Small intestine (tissue), 7 donors: ENCODE results near the gene GMDS. TPM values are rescaled to one million over a fixed set of nuclear protein-coding genes. Genes with fewer than 3 reads are reported as not detected.
A peak's percentile ranks its signal among the peaks of the same experiment; 100 is the strongest.

Experiments
- DNase-seq, 2 donors: peaks; one replicate each; pipeline versions ENCODE4 v3.0.0 to v3.0.0-alpha.2; 2013
- FAIRE-seq: peaks from 2 replicates; lab custom pipeline; 2012; peaks lifted over from hg19 to GRCh38; lab: Jason Lieb, UNC
- H3K27ac ChIP-seq, 3 donors: one replicate each; pipeline ENCODE4 v1.5.1; 2013; ENCODE audit warnings: low read length in 2 of 3, mild to moderate bottlenecking in 2 of 3, control low read depth in 1 of 3, inconsistent platforms in 1 of 3, low read depth in 1 of 3, moderate library complexity in 1 of 3
- H3K27me3 ChIP-seq, 3 donors: one replicate each; pipeline ENCODE4 v1.6.1; 2013; ENCODE audit warnings: low read length in 3 of 3, inconsistent platforms in 1 of 3; ENCODE audit not compliant: control insufficient read depth in 3 of 3, insufficient read depth in 3 of 3
- H3K36me3 ChIP-seq, 3 donors: one replicate each; pipeline ENCODE4 v1.6.1; 2013; ENCODE audit warnings: low read length in 3 of 3, inconsistent platforms in 1 of 3, low read depth in 1 of 3, mild to moderate bottlenecking in 1 of 3, moderate library complexity in 1 of 3; ENCODE audit not compliant: control insufficient read depth in 3 of 3, insufficient read depth in 2 of 3
- H3K4me1 ChIP-seq, 3 donors: one replicate each; pipeline ENCODE4 v1.6.1; 2013; ENCODE audit warnings: low read length in 2 of 3, inconsistent platforms in 1 of 3, low read depth in 1 of 3, mild to moderate bottlenecking in 1 of 3, moderate library complexity in 1 of 3; ENCODE audit not compliant: control insufficient read depth in 3 of 3, insufficient read depth in 2 of 3
- H3K4me3 ChIP-seq, 3 donors: one replicate each; pipeline ENCODE4 v1.5.1; 2013; ENCODE audit warnings: low read length in 3 of 3, control low read depth in 1 of 3, inconsistent platforms in 1 of 3, low read depth in 1 of 3, mild to moderate bottlenecking in 1 of 3, moderate library complexity in 1 of 3
- H3K9me3 ChIP-seq, 2 donors: one replicate each; pipeline ENCODE4 v1.6.1; 2013; ENCODE audit warnings: low read depth in 1 of 2, low read length in 1 of 2; ENCODE audit not compliant: control insufficient read depth in 2 of 2, insufficient read depth in 1 of 2
- WGBS, 3 donors: extraction: QIAGEN DNeasy Blood & Tissue Kit; methylation state at CpG; one replicate each; pipeline ENCODE4 v1.1.7; 2013; 5-methylcytosine and 5-hydroxymethylcytosine counted together
- polyA plus RNA-seq, 4 donors: library from polyadenylated mRNA; stranded (reverse) in 3 of 4; unstranded in 1 of 4; fragments of 200-250 nt in 3 of 4; fragments of 120-200 nt in 1 of 4; gene quantifications; one replicate each; pipeline versions ENCODE4 v1.2.1 to v1.2.3, GENCODE V29; 2013
- donor health status: healthy with polysubstance abuse.
- donor health status: control.
- donor health status: control.
- donor health status: Bipolar disorder and iron deficiency.
- donor health status: healthy.

The GMDS gene
- polyA plus RNA-seq, 4 donors = 64.5 to 243 (median 200) TPM

DNA sequence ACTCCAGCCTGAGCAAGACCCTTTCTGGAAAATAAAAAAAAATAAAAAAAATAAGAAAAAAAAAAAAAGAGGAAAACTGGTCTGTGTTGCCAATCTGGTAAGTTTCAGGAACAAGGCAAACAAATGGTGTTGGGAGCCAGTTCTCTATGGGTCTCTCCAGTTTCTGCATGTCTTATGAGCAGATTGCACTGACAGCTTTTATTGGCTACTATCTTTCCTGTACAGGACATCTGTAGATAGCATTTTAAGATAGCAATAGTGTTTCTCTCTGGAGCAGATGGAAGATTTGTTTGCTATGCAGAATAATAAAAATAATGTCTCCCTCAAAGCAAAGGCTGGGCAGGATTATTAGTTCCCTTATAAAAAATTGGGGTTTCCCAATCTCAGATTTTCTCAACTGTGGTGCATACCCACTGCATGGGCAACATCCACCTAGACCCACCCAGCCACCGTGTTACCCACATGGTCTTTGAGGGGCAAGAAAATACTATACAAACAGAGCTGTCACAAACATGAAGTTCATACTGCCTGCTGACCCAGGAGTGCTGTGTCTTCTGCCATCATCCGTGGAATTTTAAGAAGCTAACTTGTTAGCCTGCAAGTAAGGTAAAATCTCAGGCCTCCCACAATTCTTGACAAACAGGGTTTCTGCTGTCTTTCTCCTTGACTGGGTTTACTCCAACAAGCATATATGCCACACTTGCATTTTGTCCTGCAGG, 9.5 kb downstream of the GMDS start:
- Histone ChIP-seq H3K27ac (no peak overlapping the region), H3K4me3 (no peak overlapping the region), H3K27me3 (no peaks in the 10 kb centered on the region), H3K4me1 (peaks cover 4 to 10% (median 8%) of the 10 kb centered on the region in 3 donors), H3K36me3 (peaks cover 0 to 6% (median 0%) of the 10 kb centered on the region in 3 donors), H3K9me3 (no peaks in the 10 kb centered on the region)
- 83 to 93% (median 88%) methylated on average over 2 of the region's 2 CpGs for WGBS, 3 donors
- no peak for DNase-seq
- FAIRE-seq = no peak

DNA sequence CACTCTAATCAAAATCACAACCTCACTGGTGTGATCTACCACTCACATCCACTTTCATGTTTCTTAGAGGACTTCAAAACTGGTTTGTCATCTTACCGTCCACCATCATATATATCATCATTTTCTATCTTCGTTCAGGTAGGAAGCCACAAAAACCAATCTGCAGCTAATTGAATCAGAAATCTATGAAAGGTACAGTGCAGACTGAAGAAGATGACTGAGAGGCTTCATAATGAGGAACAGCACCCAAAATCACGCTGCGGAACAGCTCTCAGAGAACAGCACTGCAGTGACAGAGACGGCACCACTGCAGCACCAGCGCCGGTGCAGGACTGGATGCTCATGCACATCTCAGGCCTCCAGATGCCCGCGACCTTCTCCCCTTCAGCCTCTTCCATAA, 13.0 kb downstream of the GMDS start:
- peaks cover 0 to 6% (median 3%) of the 10 kb centered on the region in 3 donors for H3K36me3 ChIP-seq
- no peak for DNase-seq
- H3K4me3 ChIP-seq = no peak overlapping the region
- FAIRE-seq = no peak
- WGBS, 3 donors = 83 to 91% (median 88%) methylated on average over 9 of the region's 9 CpGs
- peaks cover 0 to 12% (median 0%) of the 10 kb centered on the region in 3 donors for H3K4me1 ChIP-seq
- H3K9me3 ChIP-seq = no peaks in the 10 kb centered on the region
- H3K27me3 ChIP-seq = no peaks in the 10 kb centered on the region
- H3K27ac ChIP-seq = no peak overlapping the region

DNA sequence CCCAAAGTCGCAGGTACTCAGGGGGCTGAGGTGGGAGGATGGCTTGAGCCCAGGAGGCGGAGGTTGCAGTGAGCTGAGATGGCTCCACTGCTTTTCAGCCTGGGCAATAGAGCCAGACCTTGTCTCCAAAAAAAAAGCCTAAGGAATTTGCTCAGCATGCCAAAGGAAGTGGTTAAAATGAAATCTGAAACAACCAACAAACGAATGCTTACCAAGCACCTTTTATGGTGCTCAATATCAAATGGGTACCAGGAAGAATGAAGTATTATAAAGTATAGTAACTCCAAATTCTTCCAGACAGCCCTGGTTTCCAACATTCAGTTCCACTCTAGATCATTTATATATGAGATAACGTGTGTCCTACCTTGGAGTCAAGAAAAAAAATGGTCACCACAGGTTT, 14.0 kb downstream of the GMDS start:
- DNase-seq = no peak
- WGBS, 3 donors = 66 to 72% (median 68%) methylated on average over 4 of the region's 4 CpGs
- peaks cover 0 to 12% (median 4%) of the 10 kb centered on the region in 3 donors for H3K4me1 ChIP-seq
- no peaks in the 10 kb centered on the region for H3K27me3 ChIP-seq
- peaks cover 0 to 6% (median 3%) of the 10 kb centered on the region in 3 donors for H3K36me3 ChIP-seq
- no peak for FAIRE-seq
- peak overlapping the region in 1 of 3 donors; percentile 69 for H3K27ac ChIP-seq
- H3K4me3 ChIP-seq = no peak overlapping the region
- no peaks in the 10 kb centered on the region for H3K9me3 ChIP-seq

DNA sequence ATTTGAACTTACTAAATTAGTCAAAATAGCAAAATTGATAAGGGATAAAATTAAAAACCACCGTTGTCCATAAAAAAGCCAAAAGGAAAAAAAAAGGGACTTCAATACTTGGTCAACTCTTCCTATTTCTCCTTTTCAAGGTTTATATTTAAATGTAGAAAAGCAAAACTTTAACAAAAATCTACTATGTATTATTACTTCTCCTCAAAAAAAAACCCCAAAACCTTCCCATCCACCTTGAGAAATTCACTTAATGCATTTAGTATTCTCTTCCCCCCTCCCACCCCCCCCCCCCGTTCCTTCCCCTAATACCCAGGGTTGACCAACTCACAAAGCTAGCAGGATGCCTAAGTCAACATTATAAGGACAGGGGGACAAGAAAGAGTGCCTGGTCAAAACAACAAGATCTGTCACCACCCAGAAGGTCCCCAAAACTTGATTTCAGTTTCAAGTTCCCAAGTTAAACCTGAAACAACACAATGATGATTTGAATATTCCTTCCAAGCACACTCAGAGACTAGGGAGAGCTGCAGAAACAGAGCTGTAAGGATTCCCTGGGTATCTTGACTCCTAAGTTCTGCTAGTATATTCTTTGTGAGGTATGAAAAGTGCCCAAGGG, 14.6 kb downstream of the GMDS start:
- H3K9me3 ChIP-seq = no peaks in the 10 kb centered on the region
- no peaks in the 10 kb centered on the region for H3K27me3 ChIP-seq
- FAIRE-seq (no peak), DNase-seq (no peak)
- H3K4me3 ChIP-seq = no peak overlapping the region
- H3K27ac ChIP-seq = peak overlapping the region in 1 of 3 donors; percentile 69
- H3K36me3 ChIP-seq = peaks cover 0 to 3% (median 2%) of the 10 kb centered on the region in 3 donors
- peaks cover 0 to 12% (median 9%) of the 10 kb centered on the region in 3 donors for H3K4me1 ChIP-seq
- 50 to 84% (median 73%) methylated on average over 2 of the region's 2 CpGs for WGBS, 3 donors

DNA sequence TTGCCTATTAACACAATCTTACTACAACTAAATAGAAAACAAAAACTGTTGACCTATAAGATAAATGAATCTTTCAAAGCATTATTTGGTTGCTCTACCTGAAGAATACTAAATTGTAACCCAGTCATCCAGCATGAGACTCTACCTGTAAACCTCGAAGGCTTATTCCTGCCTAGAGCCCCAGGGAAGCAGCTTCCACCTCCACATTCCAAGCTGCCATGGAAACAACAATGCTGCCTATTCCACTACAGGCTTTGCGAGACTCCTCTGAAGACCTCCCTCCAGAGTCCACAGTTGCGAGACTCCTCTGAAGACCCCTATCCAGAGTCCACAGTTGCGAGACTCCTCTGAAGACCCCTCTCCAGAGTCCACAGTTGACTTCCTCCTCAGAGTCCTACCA, 15.7 kb downstream of the GMDS start:
- FAIRE-seq (no peak), DNase-seq (no peak)
- WGBS, 3 donors = 95 to 100% (median 96%) methylated on average over 4 of the region's 4 CpGs
- Histone ChIP-seq H3K4me3 (no peak overlapping the region), H3K4me1 (peaks cover 0 to 17% (median 13%) of the 10 kb centered on the region in 3 donors), H3K9me3 (no peaks in the 10 kb centered on the region), H3K27ac (no peak overlapping the region), H3K36me3 (peaks cover 0 to 3% (median 2%) of the 10 kb centered on the region in 3 donors), H3K27me3 (no peaks in the 10 kb centered on the region)

DNA sequence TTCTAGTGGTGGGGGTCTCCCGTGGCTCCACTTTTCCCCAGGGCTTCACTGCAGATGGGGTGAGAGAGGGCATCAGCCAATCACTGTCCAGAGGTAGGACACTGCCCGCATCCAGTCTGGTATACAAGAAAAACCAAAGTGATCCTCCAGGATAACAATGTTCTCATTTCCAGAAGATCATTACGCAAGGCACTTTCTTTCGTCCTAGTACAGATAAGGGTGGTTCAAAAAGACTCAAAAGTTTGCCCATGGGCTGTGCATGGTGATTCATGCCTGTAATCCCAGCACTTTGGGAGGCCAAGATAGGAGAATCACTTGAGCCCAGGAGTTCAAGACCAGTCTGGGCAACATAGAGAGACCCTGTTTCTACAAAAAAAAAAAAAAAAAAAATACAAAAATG, 16.4 kb downstream of the GMDS start:
- 76 to 88% (median 84%) methylated on average over 4 of the region's 4 CpGs for WGBS, 3 donors
- Histone ChIP-seq H3K27me3 (no peaks in the 10 kb centered on the region), H3K36me3 (peaks cover 0 to 3% (median 2%) of the 10 kb centered on the region in 3 donors), H3K9me3 (no peaks in the 10 kb centered on the region), H3K4me1 (peaks cover 0 to 19% (median 14%) of the 10 kb centered on the region in 3 donors), H3K4me3 (no peak overlapping the region), H3K27ac (no peak overlapping the region)
- no peak for DNase-seq
- FAIRE-seq = no peak

DNA sequence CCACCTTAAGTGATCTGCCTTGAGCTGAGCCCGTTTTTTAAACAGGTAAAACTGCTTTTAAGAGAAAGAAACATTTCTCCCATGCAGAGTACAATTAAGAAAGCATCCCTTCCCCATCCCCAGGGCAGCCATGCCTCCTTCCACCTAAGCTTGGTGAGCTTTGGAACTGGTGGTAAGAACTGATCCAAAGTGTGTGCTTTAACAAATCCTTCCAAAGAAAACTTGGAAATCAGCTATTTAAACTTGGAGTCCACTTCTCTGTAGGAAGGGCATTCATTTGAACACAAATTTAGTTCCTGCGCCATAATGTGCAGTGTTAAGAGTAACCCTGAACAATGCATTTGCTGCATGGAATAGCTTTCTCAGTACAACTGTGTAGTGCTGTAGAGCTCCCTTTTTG, 17.0 kb downstream of the GMDS start:
- FAIRE-seq (no peak), DNase-seq (no peak)
- WGBS, 3 donors = 79 to 92% (median 84%) methylated on average over 2 of the region's 2 CpGs
- Histone ChIP-seq H3K36me3 (peaks cover 0 to 3% (median 0%) of the 10 kb centered on the region in 3 donors), H3K4me3 (no peak overlapping the region), H3K9me3 (no peaks in the 10 kb centered on the region), H3K27ac (no peak overlapping the region), H3K4me1 (peaks cover 3 to 19% (median 14%) of the 10 kb centered on the region in 3 donors), H3K27me3 (no peaks in the 10 kb centered on the region)

DNA sequence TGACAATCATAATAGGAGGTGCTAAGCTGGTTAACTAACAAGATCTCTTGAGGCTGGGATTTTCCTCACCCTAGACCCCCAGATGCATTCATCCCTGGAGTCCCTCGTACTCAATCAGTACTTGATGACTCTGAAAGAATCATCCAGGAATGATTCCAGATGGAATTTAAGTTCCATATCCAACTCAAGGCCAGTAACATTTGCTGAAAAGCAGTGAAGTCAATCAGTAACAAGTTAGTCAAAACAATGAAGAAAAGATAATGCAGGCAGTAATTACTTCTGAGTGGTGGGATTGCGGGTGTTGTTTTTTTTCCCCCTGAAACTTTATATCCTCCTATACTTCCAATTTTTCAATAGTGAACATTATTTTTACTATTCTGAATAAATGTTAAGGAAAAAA, 18.6 kb downstream of the GMDS start:
- FAIRE-seq (no peak), DNase-seq (no peak)
- Histone ChIP-seq H3K27ac (no peak overlapping the region), H3K9me3 (no peaks in the 10 kb centered on the region), H3K4me1 (peaks cover 5 to 27% (median 16%) of the 10 kb centered on the region in 3 donors), H3K4me3 (no peak overlapping the region), H3K36me3 (peaks cover 0 to 3% (median 0%) of the 10 kb centered on the region in 3 donors), H3K27me3 (no peaks in the 10 kb centered on the region)
- 73 to 87% (median 85%) methylated on average over 2 of the region's 2 CpGs for WGBS, 3 donors
